ENCODE measurements around the gene SLC35F4. TPM values are rescaled to one million over a fixed set of nuclear protein-coding genes. Genes with fewer than 3 reads are reported as not detected.

SLC35F4 gene
- polyA plus RNA-seq, 3 donors: 0.03 TPM; not detected in 2

DNA sequence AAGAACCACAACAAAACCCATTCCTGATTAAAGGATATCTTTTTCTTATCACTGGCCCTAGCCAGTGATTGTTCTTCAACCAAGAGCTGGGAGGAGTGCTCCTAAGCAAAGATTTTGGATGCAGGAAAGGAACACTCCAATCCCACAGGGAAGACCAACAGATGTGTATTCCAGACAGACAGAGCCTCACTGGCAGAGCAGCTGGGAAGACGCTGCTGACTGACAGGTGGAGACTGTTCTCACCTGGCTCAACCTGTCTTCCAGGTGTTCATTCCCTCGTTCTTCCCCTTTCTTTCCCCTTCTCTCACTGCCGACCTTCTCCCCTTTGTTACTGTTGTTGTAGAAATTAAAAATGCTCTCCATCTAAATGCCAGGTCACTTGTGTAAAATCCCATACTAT lies 282.5 kb downstream of the SLC35F4 start:
- H3K27ac ChIP-seq (ENCODE audit: low read depth, low read length): no peak overlapping the region
- 45 to 70% (median 61%) methylated on average over 3 of the region's 3 CpGs for WGBS, 3 donors

GRCh38 chr14:57582746-57583145 lies 283.1 kb downstream of the SLC35F4 start:
- no peak overlapping the region for H3K27ac ChIP-seq (ENCODE audit: low read depth, low read length)
- 49 to 68% (median 60%) methylated on average over 2 of the region's 2 CpGs for WGBS, 3 donors

DNA sequence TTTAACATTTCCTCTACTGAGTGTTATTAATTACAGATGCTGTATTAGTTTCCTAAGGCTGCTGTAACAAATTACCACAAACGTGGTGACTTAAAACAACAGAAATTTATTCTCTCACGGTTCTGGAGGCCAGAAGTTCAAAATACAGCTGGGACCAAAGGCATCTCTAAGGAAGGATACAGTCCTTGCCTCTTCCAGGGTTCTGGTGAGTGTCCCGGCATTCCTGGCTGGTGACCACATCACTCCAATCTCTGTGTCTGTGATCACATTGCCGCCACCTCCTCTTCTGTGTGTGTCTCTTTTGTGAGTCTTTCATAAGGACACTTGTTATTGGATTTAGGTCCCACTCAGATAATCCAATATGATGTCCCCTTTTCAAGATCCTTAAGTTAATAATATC lies 287.1 kb downstream of the SLC35F4 start:
- WGBS, 3 donors: 48 to 72% (median 71%) methylated on average over 4 of the region's 4 CpGs
- no peak overlapping the region for H3K27ac ChIP-seq (ENCODE audit: low read depth, low read length)

DNA sequence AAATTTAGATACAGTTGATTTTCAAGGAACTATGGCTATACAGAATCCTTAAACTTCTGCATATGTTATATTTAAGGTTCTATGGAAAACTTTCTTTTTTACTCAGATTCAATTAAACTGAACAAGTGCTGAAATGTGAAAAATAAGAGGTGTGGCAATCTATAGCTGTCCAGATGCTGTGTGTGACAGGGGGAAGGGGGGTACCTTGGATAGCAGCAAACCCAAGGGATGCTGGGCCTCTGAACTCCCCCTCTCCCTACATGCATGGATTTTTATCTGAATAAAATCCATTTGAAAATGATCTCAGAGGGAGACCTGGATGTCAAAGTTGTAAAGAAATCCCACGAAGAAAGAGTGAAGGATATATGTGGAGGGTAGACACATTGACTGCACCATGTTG lies 289.4 kb downstream of the SLC35F4 start:
- 68 to 83% (median 74%) methylated on average over 1 of the region's 1 CpG for WGBS, 3 donors
- H3K27ac ChIP-seq (ENCODE audit: low read depth, low read length): no peak overlapping the region

DNA sequence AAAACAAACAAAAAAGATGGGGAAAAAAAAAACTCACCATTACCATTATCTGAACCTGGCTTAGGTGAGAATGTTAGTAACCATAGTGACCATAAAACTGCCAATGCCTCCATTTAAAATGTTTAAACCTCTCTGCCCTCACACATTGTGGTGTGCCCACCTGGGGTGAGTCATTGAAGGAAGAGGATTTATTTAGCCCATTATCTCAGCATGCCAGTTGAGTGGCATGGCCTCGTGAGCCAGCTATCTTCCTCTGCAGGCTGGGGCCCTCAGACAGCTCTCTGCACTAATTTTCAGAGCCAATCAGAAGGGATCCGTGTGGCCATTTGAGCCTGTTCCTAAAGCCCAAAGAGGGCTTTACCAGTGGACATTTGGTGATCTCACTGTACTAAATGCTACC lies 290.4 kb downstream of the SLC35F4 start:
- no peak overlapping the region for H3K27ac ChIP-seq (ENCODE audit: low read depth, low read length)
- 56 to 67% (median 66%) methylated on average over 2 of the region's 2 CpGs for WGBS, 3 donors

GRCh38 chr14:57574617-57575288 lies 291.1 kb downstream of the SLC35F4 start:
- no peak overlapping the region for H3K27ac ChIP-seq (ENCODE audit: low read depth, low read length)
- WGBS, 3 donors: 45 to 79% (median 69%) methylated on average over 5 of the region's 5 CpGs

DNA sequence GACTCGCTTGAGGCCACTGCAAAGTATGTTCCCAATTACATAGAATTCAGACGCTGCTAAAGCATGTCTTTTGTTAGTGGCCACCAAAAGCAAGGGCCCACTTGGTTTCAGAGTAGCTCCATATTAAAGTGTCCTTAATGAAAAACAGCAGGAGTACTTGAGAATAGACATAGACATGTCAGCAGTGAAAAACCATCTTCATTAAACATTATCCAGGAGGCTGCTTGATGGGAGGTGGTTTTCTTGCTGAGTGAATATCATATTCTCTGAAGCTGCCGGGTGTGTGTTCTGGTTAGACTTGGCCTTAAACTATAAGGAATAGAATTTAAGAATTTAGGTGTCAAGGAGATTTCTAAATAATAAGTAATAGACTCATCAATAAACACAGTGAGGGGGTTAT lies 292.7 kb downstream of the SLC35F4 start:
- no peak overlapping the region for H3K27ac ChIP-seq (ENCODE audit: low read depth, low read length)
- WGBS, 3 donors: 90 to 92% (median 91%) methylated on average over 3 of the region's 3 CpGs

- no peak overlapping the region for H3K27ac ChIP-seq (ENCODE audit: low read depth, low read length)
- 76 to 82% (median 77%) methylated on average over 4 of the region's 4 CpGs for WGBS, 3 donors
Observed at GRCh38 chr14:57568554-57568953, 297.3 kb downstream of the SLC35F4 start.

GRCh38 chr14:57567220-57567619 lies 298.7 kb downstream of the SLC35F4 start:
- WGBS, 3 donors: 87 to 95% (median 91%) methylated on average over 2 of the region's 2 CpGs
- H3K27ac ChIP-seq (ENCODE audit: low read depth, low read length): no peak overlapping the region

- H3K27ac ChIP-seq (ENCODE audit: low read depth, low read length): no peak overlapping the region
- WGBS, 3 donors: 78 to 95% (median 87%) methylated on average over 3 of the region's 3 CpGs
Observed at GRCh38 chr14:57560681-57561080, 305.2 kb downstream of the SLC35F4 start.

- no peak overlapping the region for H3K27ac ChIP-seq (ENCODE audit: low read depth, low read length)
- 75 to 83% (median 79%) methylated on average over 5 of the region's 5 CpGs for WGBS, 3 donors
Observed at GRCh38 chr14:57559576-57559975, 306.3 kb downstream of the SLC35F4 start.

DNA sequence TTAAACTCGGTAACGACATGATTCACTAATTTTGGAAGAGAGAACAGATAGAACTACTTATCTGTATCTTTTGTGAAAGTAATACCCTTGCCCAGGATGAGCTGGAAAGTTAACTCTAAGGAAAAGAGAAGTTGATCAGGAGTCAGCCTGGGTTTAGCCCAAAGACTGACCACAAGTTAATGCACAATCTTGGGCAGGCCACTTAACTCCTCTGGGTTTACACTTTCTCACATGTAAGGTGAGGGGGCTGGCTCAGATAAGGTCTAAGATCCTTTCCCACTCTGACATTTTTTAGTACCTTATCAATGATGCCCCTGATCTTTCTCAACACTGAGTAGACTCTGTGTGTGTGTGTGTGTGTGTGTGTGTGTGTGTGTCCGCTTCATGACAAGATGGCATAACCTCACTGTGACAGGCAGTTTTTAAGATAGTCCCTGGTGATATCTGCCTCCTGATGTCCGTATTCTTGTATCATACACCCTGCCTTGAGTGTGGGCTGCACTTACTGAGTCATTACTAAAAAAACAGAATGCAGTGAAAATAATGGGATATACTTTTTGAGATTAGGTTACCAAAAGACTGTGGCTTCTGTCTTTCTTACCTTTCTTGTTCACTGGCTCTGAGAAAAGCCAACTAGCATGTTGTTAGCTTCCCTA lies 316.0 kb downstream of the SLC35F4 start:
- WGBS, 3 donors: 73 to 78% (median 76%) methylated on average over 4 of the region's 4 CpGs
- no peak overlapping the region for H3K27ac ChIP-seq (ENCODE audit: low read depth, low read length)

GRCh38 chr14:57549016-57549564 lies 316.8 kb downstream of the SLC35F4 start:
- H3K27ac ChIP-seq (ENCODE audit: low read depth, low read length): no peak overlapping the region
- WGBS, 3 donors: 67 to 72% (median 72%) methylated on average over 2 of the region's 2 CpGs

DNA sequence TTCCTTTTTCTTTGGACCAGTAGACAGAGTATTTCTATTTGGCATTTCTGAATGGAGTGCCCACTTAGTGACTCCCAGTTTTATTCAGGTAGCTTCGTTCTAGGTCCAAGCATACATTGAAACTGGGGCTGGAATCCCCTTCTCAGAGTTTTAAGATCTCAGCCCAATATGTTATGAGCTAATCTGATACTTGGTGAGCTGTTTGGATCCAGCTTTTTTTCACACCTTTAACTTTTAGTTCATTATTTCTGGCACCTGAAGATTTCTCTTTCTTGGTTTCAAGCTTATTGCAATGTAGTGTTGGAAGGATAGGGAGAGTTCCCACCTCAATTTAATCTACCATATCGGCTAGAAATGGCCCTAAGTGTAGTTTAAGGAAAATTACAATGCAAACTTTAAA lies 318.8 kb downstream of the SLC35F4 start:
- H3K27ac ChIP-seq (ENCODE audit: low read depth, low read length): no peak overlapping the region
- WGBS, 3 donors: 79 to 91% (median 82%) methylated on average over 2 of the region's 2 CpGs

DNA sequence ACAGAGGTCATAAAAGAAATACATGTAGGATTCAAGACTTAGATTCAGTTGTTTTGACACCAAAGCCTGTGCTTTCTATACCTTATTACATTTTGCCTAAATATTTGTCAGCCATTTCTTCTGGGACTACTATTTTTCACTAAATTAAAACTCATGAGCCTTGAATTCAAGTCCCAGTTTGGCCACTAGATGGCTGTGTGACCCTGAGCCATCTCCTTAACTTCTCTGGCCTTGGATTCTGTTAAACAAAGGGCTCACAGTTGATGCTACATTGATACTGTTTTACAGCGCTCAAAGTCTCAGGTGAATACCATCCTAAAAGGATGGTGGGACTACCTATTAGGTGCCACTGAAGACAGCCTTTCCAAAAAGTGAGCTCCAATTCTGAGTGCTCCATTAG lies 332.7 kb downstream of the SLC35F4 start:
- WGBS, 3 donors: 58 to 79% (median 69%) methylated on average over 1 of the region's 1 CpG

GRCh38 chr14:57530571-57530970 lies 335.3 kb downstream of the SLC35F4 start:
- H3K27ac ChIP-seq (ENCODE audit: low read depth, low read length): no peak overlapping the region

More for the DNA sequence above, 332.7 kb downstream of the SLC35F4 start:
- no peak overlapping the region for H3K27ac ChIP-seq (ENCODE audit: low read depth, low read length)

- 51 to 67% (median 66%) methylated on average over 3 of the region's 3 CpGs for WGBS, 3 donors
- no peak overlapping the region for H3K27ac ChIP-seq (ENCODE audit: low read depth, low read length)
Observed at GRCh38 chr14:57526942-57527341, 338.9 kb downstream of the SLC35F4 start.

- H3K27ac ChIP-seq (ENCODE audit: low read depth, low read length): no peak overlapping the region
Observed at GRCh38 chr14:57519043-57519442, 346.8 kb downstream of the SLC35F4 start.

Measured in adipose tissue (tissue), 3 donors.